Activated CD8-positive, alpha-beta memory T cell treated with anti-CD3 and anti-CD28 coated beads, Interleukin-2, amount 50 U/mL, for 24 hours (primary cell): Measurements from ENCODE around the gene AMZ1.
"Not testable (repeated sequence)": the region's sequence is repeated elsewhere in the genome, so short reads cannot be mapped to it uniquely, and the experiment has no call there.

Experiments
- DNase-seq: peaks from one replicate; pipeline ENCODE4 v3.0.0-alpha.2; 2020; ENCODE audit errors: extremely low read depth

Gene AMZ1

GRCh38 chr7:2727206-2727605, 39.2 kb downstream of the AMZ1 start:
- DNase-seq: not testable (repeated sequence)

DNA sequence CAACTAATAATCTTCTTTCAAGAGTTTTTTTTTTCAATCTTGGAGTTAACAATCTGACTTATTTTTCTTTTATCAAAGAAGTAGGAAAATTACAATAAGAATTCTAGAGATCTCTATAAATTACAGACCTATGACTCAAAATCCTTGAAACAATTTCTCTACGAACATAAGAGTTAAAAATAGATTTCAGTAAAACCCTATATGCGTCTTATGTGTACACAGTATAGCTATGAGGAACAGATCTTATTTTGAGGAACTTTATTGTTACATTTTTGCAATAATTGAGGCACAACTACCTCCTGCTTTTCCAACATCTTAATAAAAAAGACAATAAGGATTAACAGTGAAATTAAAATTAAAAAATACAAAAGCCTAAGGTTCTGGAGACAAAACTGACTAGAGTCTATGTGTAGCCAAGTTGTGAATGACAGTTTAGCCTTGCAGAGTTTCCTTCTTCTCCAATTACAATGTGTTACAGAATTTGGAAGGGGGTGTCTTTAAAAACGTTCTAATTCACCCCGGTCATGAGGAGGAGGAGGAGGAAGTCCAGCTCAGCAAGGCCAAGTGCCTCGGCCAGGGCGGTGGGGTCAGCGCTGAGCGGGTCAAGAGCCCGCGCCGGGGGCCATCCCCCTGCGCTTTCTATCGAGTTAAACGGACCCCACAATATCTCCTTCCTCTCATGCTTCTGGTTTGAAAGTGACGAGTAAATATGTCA, 40.5 kb downstream of the AMZ1 start:
- no peak for DNase-seq

- DNase-seq: no peak
These were observed 41.3 kb downstream of the AMZ1 start for GRCh38 chr7:2729031-2729892.

- DNase-seq: no peak
These were observed 42.1 kb downstream of the AMZ1 start for GRCh38 chr7:2729893-2730716.

GRCh38 chr7:2730846-2731770, 43.1 kb downstream of the AMZ1 start:
- DNase-seq: no peak

GRCh38 chr7:2732388-2732787, 44.4 kb downstream of the AMZ1 start:
- no peak for DNase-seq

GRCh38 chr7:2732959-2733584, 45.1 kb downstream of the AMZ1 start:
- no peak for DNase-seq

GRCh38 chr7:2734084-2734686, 46.2 kb downstream of the AMZ1 start:
- DNase-seq: no peak

DNA sequence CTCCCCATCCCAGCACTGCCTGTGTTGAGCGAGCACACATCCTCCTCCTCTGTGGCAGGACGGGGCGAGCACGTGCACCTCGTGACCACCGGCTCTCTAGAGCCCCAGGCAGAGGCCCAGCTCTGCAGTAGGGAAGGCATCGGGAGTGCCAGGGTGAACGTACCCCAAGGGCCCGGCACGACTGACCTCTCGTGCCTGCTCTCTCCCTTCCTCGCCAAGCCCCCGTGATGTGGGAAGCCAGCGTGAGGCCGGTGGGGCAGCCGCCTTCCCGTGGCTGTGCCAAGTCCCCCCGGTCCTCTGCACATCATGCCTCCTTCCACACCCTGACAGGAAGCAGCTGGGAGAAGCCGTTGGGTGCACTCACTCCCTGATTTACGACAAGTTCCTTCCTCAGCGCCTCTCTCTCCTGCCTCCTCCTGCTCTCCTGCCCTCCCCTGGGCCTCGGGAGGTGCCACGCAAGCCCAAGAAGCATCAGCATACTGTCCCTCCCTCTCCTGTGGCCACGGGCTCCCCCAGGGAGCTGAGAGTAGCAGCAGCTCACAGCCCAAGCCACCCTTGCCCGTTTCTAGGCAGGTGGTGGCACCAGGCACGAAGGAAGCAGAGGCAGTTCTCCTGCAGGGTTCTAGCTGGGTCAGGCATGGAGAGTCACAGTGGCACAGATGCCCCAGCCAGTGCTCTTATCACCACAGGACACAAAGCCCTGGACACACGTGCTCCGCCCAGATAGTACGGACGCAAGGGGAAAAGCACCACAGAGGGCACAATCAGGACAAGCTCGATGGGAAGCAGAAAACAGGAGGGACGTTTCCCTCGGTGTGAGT, 47.0 kb downstream of the AMZ1 start:
- no peak for DNase-seq

GRCh38 chr7:2735744-2736143, 47.7 kb downstream of the AMZ1 start:
- DNase-seq: no peak

- no peak for DNase-seq
These were observed 48.5 kb downstream of the AMZ1 start for GRCh38 chr7:2736411-2736914.

DNA sequence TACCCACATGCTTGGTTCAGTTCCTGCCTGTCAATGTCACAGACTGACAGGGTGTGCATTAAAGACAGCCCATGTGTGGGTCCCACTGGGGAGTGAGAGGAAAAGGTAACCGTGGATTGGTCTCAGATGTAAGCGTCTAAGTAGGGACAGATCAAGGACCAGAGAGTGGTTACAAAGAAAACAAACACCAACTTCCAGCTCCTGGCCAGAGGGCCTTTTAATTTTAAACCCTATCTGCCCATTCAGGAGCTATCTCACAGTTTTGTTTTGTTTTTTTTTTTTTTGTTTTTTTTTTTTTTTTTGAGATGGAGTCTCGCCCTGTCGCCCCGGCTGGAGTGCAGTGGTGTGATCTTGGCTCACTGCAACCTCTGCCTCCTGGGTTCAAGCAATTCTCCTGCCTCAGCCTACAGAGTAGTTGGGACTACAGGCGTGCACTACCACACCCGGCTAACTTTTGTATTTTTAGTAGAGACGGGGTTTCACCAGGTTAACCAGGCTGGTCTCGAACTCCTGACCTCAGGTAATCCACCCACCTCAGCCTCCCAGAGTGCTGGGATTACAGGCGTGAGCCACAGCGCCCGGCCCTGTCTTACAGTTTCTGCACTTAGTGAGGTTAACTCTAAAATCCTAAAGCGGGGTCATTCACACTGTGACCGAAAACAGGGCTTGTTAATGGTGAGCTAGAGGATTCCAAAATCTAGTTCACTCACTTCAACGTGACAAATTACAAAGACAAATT, 49.2 kb downstream of the AMZ1 start:
- DNase-seq: not testable (repeated sequence)

DNA sequence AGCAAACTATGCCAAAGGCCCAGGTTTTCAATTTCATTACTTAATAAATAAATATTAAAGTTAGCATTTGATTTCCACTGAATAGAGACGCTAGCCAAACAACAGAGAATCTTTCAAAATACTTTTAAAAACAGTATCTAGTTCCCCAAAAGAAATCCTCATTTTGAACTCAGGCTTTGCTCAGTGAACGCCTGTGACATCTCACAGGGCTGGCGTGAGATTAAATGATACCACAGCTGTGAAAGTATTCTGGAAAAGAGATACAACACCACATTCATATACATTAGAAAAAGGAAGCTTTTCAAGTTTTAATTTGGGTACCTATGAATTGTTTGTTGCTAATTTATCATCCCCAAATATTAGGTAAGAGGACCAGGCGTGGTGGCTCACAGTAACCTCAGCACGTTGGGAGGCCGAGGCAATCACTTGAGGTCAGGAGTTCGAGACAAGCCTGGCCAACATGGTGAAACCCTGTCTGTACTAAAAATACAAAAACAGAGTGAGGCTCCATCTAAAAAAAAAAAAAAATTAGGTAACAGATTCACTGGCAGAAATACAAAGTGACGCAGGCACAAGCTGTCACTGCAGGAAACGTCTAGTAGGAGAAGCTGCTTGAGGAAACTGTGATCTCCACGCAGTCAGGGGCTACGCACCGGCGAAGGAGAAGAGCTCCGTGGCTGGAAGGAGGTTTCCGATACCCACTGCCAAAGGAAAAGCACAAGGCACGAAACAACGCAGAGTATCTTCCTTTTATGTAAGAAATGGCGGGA, 50.0 kb downstream of the AMZ1 start:
- no peak for DNase-seq

GRCh38 chr7:2738766-2739549, 51.0 kb downstream of the AMZ1 start:
- no peak for DNase-seq

DNA sequence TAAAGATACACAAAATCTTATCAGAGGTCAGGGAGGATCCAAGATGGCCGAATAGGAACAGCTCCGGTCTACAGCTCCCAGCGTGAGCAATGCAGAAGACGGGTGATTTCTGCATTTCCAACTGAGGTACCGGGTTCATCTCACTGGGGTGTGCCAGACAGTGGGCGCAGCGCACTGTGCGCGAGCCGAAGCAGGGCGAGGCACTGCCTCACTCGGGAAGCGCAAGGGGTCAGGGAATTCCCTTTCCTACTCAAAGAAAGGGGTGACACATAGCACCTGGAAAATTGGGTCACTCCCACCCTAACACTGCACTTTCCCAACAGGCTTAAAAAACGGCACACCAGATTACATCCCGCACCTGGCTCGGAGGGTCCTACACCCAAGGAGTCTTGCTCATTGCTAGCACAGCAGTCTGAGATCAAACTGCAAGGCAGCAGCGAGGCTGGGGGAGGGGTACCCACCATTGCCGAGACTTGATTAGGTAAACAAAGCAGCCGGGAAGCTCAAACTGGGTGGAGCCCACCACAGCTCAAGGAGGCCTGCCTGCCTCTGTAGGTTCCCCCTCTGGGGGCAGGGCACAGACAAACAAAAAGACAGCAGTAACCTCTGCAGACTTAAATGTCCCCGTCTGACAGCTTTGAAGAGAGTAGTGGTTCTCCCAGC, 55.7 kb downstream of the AMZ1 start:
- DNase-seq: not testable (repeated sequence)

DNA sequence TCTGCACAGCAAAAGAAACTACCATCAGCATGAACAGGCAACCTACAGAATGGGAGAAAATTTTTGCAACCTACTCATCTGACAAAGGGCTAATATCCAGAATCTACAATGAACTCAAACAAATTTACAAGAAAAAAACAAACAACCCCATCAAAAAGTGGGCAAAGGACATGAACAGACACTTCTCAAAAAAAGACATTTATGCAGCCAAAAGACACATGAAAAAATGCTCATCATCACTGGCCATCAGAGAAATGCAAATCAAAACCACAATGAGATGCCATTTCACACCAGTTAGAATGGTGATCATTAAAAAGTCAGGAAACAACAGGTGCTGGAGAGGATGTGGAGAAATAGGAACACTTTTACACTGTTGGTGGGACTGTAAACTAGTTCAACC, 60.7 kb downstream of the AMZ1 start:
- not testable (repeated sequence) for DNase-seq
